SHP77 treated with DMSO at 0.1 percent for 48 hours (cell line): Measurements from ENCODE around the gene COG5.

Source experiments
- DNase-seq: peaks from one replicate; lab custom pipeline; 2025; lab: John Stamatoyannopoulos, UW

The COG5 gene

GRCh38 chr7:107563775-107564552, at the start of gene COG5, which contains the start of gene DUS4L:
Gene COG5, minus strand, starts transcription at chr7:107563920. Its CDS starts 24 bp downstream, at chr7:107563896.
Gene DUS4L, plus strand, starts transcription at chr7:107563971. Its CDS starts 3,100 bp downstream, at chr7:107567071.
- peak; percentile 28 for DNase-seq

GRCh38 chr7:107613439-107613838, 49.7 kb upstream of the COG5 start:
- DNase-seq = no peak

GRCh38 chr7:107610323-107610722, 46.6 kb upstream of the COG5 start:
- no peak for DNase-seq

- DNase-seq = no peak
Observed at GRCh38 chr7:107609811-107610261, 46.1 kb upstream of the COG5 start.

- no peak for DNase-seq
Observed at GRCh38 chr7:107606303-107606702, 42.6 kb upstream of the COG5 start.

GRCh38 chr7:107605218-107605815, 41.6 kb upstream of the COG5 start:
- DNase-seq = no peak

- DNase-seq = no peak
Observed at GRCh38 chr7:107600816-107601215, 37.1 kb upstream of the COG5 start.

- no peak for DNase-seq
Observed at GRCh38 chr7:107599262-107599661, 35.5 kb upstream of the COG5 start.

GRCh38 chr7:107597953-107598352, 34.2 kb upstream of the COG5 start:
- no peak for DNase-seq

GRCh38 chr7:107597582-107597916, 33.8 kb upstream of the COG5 start:
- no peak for DNase-seq

- no peak for DNase-seq
Observed at GRCh38 chr7:107596881-107597581, 33.3 kb upstream of the COG5 start.

GRCh38 chr7:107594961-107595737, 31.4 kb upstream of the COG5 start:
- DNase-seq = no peak

GRCh38 chr7:107593025-107593410, 29.3 kb upstream of the COG5 start:
- no peak for DNase-seq

GRCh38 chr7:107592361-107593024, 28.8 kb upstream of the COG5 start:
- no peak for DNase-seq

- no peak for DNase-seq
Observed at GRCh38 chr7:107591421-107591820, 27.7 kb upstream of the COG5 start.

GRCh38 chr7:107588529-107589130, 24.9 kb upstream of the COG5 start:
- DNase-seq = no peak

- DNase-seq = no peak
Observed at GRCh38 chr7:107584716-107585115, 21.0 kb upstream of the COG5 start.

GRCh38 chr7:107582875-107583274, 19.2 kb upstream of the COG5 start:
- DNase-seq = no peak

- DNase-seq = no peak
Observed at GRCh38 chr7:107581387-107582013, 17.8 kb upstream of the COG5 start.

GRCh38 chr7:107580716-107581383, 17.1 kb upstream of the COG5 start:
- no peak for DNase-seq
